H9 (cell line): ENCODE results near the gene TTC23L. TPM values are rescaled to one million over a fixed set of nuclear protein-coding genes. Genes with fewer than 3 reads are reported as not detected.

Source experiments
- DNase-seq: peaks from one replicate; pipeline ENCODE4 v3.0.0-alpha.2; 2017
- H2AFZ ChIP-seq: one replicate; pipeline ENCODE4 v1.6.1; 2013; ENCODE audit warnings: mild to moderate bottlenecking, low read length, control low read depth, moderate library complexity
- H2AK5ac ChIP-seq: 2 replicates; pipeline ENCODE4 v1.6.1; 2013; ENCODE audit warnings: low read length, control low read depth, mixed read lengths; ENCODE audit not compliant: insufficient read length
- H2BK120ac ChIP-seq: one replicate; pipeline ENCODE4 v1.6.1; 2013; ENCODE audit warnings: low read depth, mild to moderate bottlenecking, low read length, control low read depth, inconsistent platforms; ENCODE audit not compliant: poor library complexity, severe bottlenecking
- H2BK12ac ChIP-seq: 2 replicates; pipeline ENCODE4 v1.6.1; 2013; ENCODE audit warnings: low read length, control low read depth, mixed read lengths, low read depth; ENCODE audit not compliant: insufficient read length
- H2BK15ac ChIP-seq: 2 replicates; pipeline ENCODE4 v1.6.1; 2013; ENCODE audit warnings: low read depth, low read length, control low read depth
- H2BK20ac ChIP-seq: one replicate; pipeline ENCODE4 v1.6.1; 2013; ENCODE audit warnings: low read depth, mild to moderate bottlenecking, low read length, control low read depth, inconsistent platforms; ENCODE audit not compliant: poor library complexity, severe bottlenecking
- H2BK5ac ChIP-seq: 2 replicates; pipeline ENCODE4 v1.6.1; 2013; ENCODE audit warnings: low read length, control low read depth, mixed read lengths; ENCODE audit not compliant: insufficient read length
- H3K14ac ChIP-seq: 2 replicates; pipeline ENCODE4 v1.6.1; 2013; ENCODE audit warnings: low read length, control low read depth; ENCODE audit not compliant: insufficient read depth
- H3K18ac ChIP-seq: 2 replicates; pipeline ENCODE4 v1.6.1; 2013; ENCODE audit warnings: low read depth, mild to moderate bottlenecking, mixed read lengths, low read length, control low read depth; ENCODE audit not compliant: insufficient read length
- H3K23ac ChIP-seq: 2 replicates; pipeline ENCODE4 v1.6.1; 2013; ENCODE audit warnings: low read length, control low read depth, mixed read lengths, low read depth; ENCODE audit not compliant: insufficient read length
- H3K23me2 ChIP-seq: 2 replicates; pipeline ENCODE4 v1.6.1; 2013; ENCODE audit warnings: low read depth, mild to moderate bottlenecking, mixed read lengths, low read length, control low read depth; ENCODE audit not compliant: insufficient read length, poor library complexity, severe bottlenecking
- H3K27ac ChIP-seq: 2 replicates; pipeline ENCODE4 v1.5.1; 2013; ENCODE audit warnings: low read length, control low read depth, mixed read lengths, low read depth; ENCODE audit not compliant: insufficient read length
- H3K27me3 ChIP-seq: 2 replicates; pipeline ENCODE4 v1.6.1; 2013; ENCODE audit warnings: low read length, control low read depth, inconsistent platforms; ENCODE audit not compliant: insufficient read depth
- H3K4ac ChIP-seq: 2 replicates; pipeline ENCODE4 v1.6.1; 2013; ENCODE audit warnings: low read depth, mild to moderate bottlenecking, control low read depth, inconsistent platforms, low read length, moderate library complexity
- H3K4me1 ChIP-seq: 2 replicates; pipeline ENCODE4 v1.6.1; 2013; ENCODE audit warnings: low read length, control low read depth, inconsistent platforms; ENCODE audit not compliant: insufficient read depth
- H3K4me2 ChIP-seq: 2 replicates; pipeline ENCODE4 v1.6.1; 2013; ENCODE audit warnings: low read length, control low read depth, mixed read lengths; ENCODE audit not compliant: insufficient read length, insufficient read depth
- H3K56ac ChIP-seq: 2 replicates; pipeline ENCODE4 v1.6.1; 2013; ENCODE audit warnings: low read depth, mild to moderate bottlenecking, mixed read lengths, low read length, control low read depth; ENCODE audit not compliant: insufficient read length
- H3K79me1 ChIP-seq: 2 replicates; pipeline ENCODE4 v1.6.1; 2013; ENCODE audit warnings: low read depth, mild to moderate bottlenecking, moderate library complexity, low read length, control low read depth, inconsistent platforms; ENCODE audit not compliant: insufficient read depth, poor library complexity, severe bottlenecking
- H3K79me2 ChIP-seq: 2 replicates; pipeline ENCODE4 v1.6.1; 2013; ENCODE audit warnings: low read length, control low read depth, inconsistent platforms; ENCODE audit not compliant: insufficient read depth
- H3K9ac ChIP-seq: 2 replicates; pipeline ENCODE4 v1.6.1; 2013; ENCODE audit warnings: low read length, control low read depth, mixed read lengths; ENCODE audit not compliant: insufficient read length; ENCODE audit errors: extremely low read depth
- H3K9me3 ChIP-seq: one replicate; pipeline ENCODE4 v1.6.1; 2013; ENCODE audit warnings: low read depth, low read length, inconsistent platforms; ENCODE audit not compliant: control insufficient read depth
- H3T11ph ChIP-seq: one replicate; pipeline ENCODE4 v1.6.1; 2013; ENCODE audit warnings: mild to moderate bottlenecking, low read length, control low read depth, inconsistent platforms
- H4K20me1 ChIP-seq: one replicate; pipeline ENCODE4 v1.6.1; 2013; ENCODE audit not compliant: control insufficient read depth, insufficient read length, insufficient read depth
- H4K5ac ChIP-seq: 2 replicates; pipeline ENCODE4 v1.6.1; 2013; ENCODE audit warnings: low read depth, mild to moderate bottlenecking, mixed read lengths, low read length, control low read depth; ENCODE audit not compliant: insufficient read length
- H4K8ac ChIP-seq: replicated peaks from 2 replicates; pipeline ENCODE4 v1.6.1; 2013; ENCODE audit warnings: low read length, control low read depth, mixed read lengths, low read depth; ENCODE audit not compliant: insufficient read length
- H4K91ac ChIP-seq: 2 replicates; pipeline ENCODE4 v1.6.1; 2013; ENCODE audit warnings: low read depth, mild to moderate bottlenecking, moderate library complexity, mixed read lengths, low read length, control low read depth; ENCODE audit not compliant: insufficient read length
- H3K27ac Mint-ChIP-seq, 3 experiments: 2 replicates in 2 of 3; 3 replicates in 1 of 3; pipeline ENCODE4 v1.8.0; 2020 to 2021; ENCODE audit warnings: mixed read lengths in 3 of 3, mild to moderate bottlenecking in 1 of 3, moderate library complexity in 1 of 3
- H3K27me3 Mint-ChIP-seq: 2 replicates; pipeline ENCODE4 v1.8.0; 2021; ENCODE audit warnings: low read depth, mild to moderate bottlenecking, moderate library complexity, mixed read lengths
- H3K36me3 Mint-ChIP-seq, 3 experiments: 2 replicates in 2 of 3; 3 replicates in 1 of 3; pipeline ENCODE4 v1.8.0; 2020 to 2021; ENCODE audit warnings: low read depth in 3 of 3, mixed read lengths in 3 of 3; ENCODE audit not compliant: insufficient read depth in 1 of 3
- H3K4me1 Mint-ChIP-seq, 2 experiments: 2 replicates each; pipeline ENCODE4 v1.8.0; 2020; ENCODE audit warnings: mixed read lengths in 2 of 2
- H3K4me3 Mint-ChIP-seq, 2 experiments: 2 replicates in 1 of 2; 3 replicates in 1 of 2; pipeline ENCODE4 v1.8.0; 2020 to 2021; ENCODE audit warnings: mild to moderate bottlenecking in 2 of 2, mixed read lengths in 2 of 2, moderate library complexity in 1 of 2
- H3K9me3 Mint-ChIP-seq, 2 experiments: 2 replicates in 1 of 2; 3 replicates in 1 of 2; pipeline ENCODE4 v1.8.0; 2020; ENCODE audit warnings: mild to moderate bottlenecking in 2 of 2, mixed read lengths in 2 of 2, moderate library complexity in 1 of 2
- WGBS: extraction: QIAGEN DNeasy Blood & Tissue Kit; methylation state at CpG from one replicate; pipeline ENCODE4 v1.1.7; 2013; ENCODE audit warnings: missing lambda C conversion rate, low lambda C conversion rate, mixed read lengths; ENCODE audit not compliant: insufficient read length; ENCODE audit errors: extremely low coverage; 5-methylcytosine and 5-hydroxymethylcytosine counted together
- total RNA-seq: library from RNA; stranded (reverse); gene quantifications from 2 replicates; pipeline ENCODE4 v1.2.1, GENCODE V29; 2021
- TF ChIP-seq, protein P1 (sequence below): fragments of 200-600 bp; sonication (generic); conservative IDR thresholded peaks from 3 replicates; pipeline ENCODE4 v1.8.0; 2021; ENCODE audit warnings: antibody characterized with exemption, mild to moderate bottlenecking

The TTC23L gene
- total RNA-seq, 1 experiment from 2014 or later = 0.96 TPM

DNA sequence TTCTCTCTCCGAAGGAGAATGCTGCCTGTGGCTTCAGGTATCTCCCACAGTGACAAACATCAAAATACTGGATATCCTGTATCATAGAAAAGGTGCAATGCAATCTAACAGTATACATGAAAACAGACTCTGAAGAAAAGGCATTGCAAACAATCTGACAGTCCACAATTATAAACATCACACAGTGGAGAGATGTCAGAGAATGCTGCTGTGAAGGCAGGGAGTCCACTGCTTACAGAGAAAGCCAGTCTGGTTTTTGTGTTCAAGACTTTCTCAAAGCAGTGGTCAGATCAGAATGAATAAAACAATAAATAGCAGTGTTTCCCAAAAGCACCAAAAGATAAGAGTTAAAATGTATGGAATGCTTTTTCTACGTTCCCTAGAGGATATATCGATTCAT, 28.7 kb downstream of the TTC23L start:
- TF ChIP-seq, protein P1, sequence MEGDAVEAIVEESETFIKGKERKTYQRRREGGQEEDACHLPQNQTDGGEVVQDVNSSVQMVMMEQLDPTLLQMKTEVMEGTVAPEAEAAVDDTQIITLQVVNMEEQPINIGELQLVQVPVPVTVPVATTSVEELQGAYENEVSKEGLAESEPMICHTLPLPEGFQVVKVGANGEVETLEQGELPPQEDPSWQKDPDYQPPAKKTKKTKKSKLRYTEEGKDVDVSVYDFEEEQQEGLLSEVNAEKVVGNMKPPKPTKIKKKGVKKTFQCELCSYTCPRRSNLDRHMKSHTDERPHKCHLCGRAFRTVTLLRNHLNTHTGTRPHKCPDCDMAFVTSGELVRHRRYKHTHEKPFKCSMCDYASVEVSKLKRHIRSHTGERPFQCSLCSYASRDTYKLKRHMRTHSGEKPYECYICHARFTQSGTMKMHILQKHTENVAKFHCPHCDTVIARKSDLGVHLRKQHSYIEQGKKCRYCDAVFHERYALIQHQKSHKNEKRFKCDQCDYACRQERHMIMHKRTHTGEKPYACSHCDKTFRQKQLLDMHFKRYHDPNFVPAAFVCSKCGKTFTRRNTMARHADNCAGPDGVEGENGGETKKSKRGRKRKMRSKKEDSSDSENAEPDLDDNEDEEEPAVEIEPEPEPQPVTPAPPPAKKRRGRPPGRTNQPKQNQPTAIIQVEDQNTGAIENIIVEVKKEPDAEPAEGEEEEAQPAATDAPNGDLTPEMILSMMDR = no peak
- H4K5ac ChIP-seq = no peak overlapping the region

More for the DNA sequence above, 28.7 kb downstream of the TTC23L start:
- Histone ChIP-seq H2AK5ac (no peak overlapping the region), H3K27me3 (no peaks in the 10 kb centered on the region), H4K8ac (no peak overlapping the region), H3K4ac (no peak overlapping the region), H3K23ac (no peak overlapping the region), H3K23me2 (no peaks in the 10 kb centered on the region), H2BK12ac (no peak overlapping the region), H4K20me1 (no peaks in the 10 kb centered on the region), H3K79me2 (no peaks in the 10 kb centered on the region), H2BK120ac (no peak overlapping the region), H3K4me2 (no peak overlapping the region), H4K91ac (no peak overlapping the region), H3K79me1 (no peaks in the 10 kb centered on the region), H3K18ac (no peak overlapping the region), H3T11ph (no peak overlapping the region), H2BK15ac (no peak overlapping the region), H3K27ac (no peak overlapping the region), H2BK20ac (no peak overlapping the region), H3K4me1 (peaks cover 11% of the 10 kb centered on the region; the same call in 1 of the 2 replicates), H3K9me3 (no peaks in the 10 kb centered on the region), H3K56ac (no peak overlapping the region), H2AFZ (no peak overlapping the region), H3K9ac (no peak overlapping the region), H2BK5ac (no peak overlapping the region), H3K14ac (no peak overlapping the region)
- Mint-ChIP-seq H3K27me3 (no peaks in the 10 kb centered on the region), H3K27ac (no peak overlapping the region), H3K9me3 (no peaks in the 10 kb centered on the region), H3K4me1 (peaks cover 31 to 34% of the 10 kb centered on the region in 2 experiments), H3K4me3 (no peak overlapping the region), H3K36me3 (no peaks in the 10 kb centered on the region)
- DNase-seq = no peak
- WGBS = no CpG with 5 or more reads among the region's 3 CpGs
